Fibroblast of lung (primary cell): ENCODE results near the gene OPRD1. TPM values are rescaled to one million over a fixed set of nuclear protein-coding genes. Genes with fewer than 3 reads are reported as not detected.

ENCODE experiments used
- DNase-seq, 2 donors: peaks; one replicate each; pipeline versions ENCODE4 v3.0.0 to v3.0.0-alpha.2; 2010; ENCODE audit warnings: low read depth in 2 of 2
- H2AFZ ChIP-seq: 2 replicates; pipeline ENCODE4 v1.5.1; 2012; ENCODE audit warnings: low read length, control low read depth, inconsistent platforms
- H3K27ac ChIP-seq: 2 replicates; pipeline ENCODE4 v1.5.1; 2011; ENCODE audit warnings: low read length, control low read depth; ENCODE audit not compliant: insufficient read depth
- H3K27me3 ChIP-seq: 2 replicates; pipeline ENCODE4 v1.5.1; 2011; ENCODE audit warnings: mild to moderate bottlenecking, low read length; ENCODE audit not compliant: control insufficient read depth, insufficient read depth
- H3K36me3 ChIP-seq: 2 replicates; pipeline ENCODE4 v1.5.1; 2011; ENCODE audit warnings: low read length; ENCODE audit not compliant: control insufficient read depth, insufficient read depth
- H3K4me1 ChIP-seq: 2 replicates; pipeline ENCODE4 v1.5.1; 2011; ENCODE audit warnings: low read length; ENCODE audit not compliant: control insufficient read depth, insufficient read depth; ENCODE audit errors: extremely low read depth
- H3K4me2 ChIP-seq: 2 replicates; pipeline ENCODE4 v1.5.1; 2011; ENCODE audit warnings: low read length, control low read depth; ENCODE audit not compliant: insufficient read depth; ENCODE audit errors: extremely low read depth
- H3K4me3 ChIP-seq, 4 experiments: fragments of 200-600 bp in 1 of 4; sonication (generic) in 1 of 4; replicated peaks in 1 of 4; 2 replicates each; pipeline ENCODE4 v1.5.1; 2011 to 2016; ENCODE audit warnings: low read length in 4 of 4, low read depth in 3 of 4, mild to moderate bottlenecking in 3 of 4, control low read depth in 2 of 4, inconsistent platforms in 1 of 4, mixed read lengths in 1 of 4; ENCODE audit not compliant: insufficient read depth in 1 of 4; ENCODE audit errors: control extremely low read depth in 1 of 4
- H3K79me2 ChIP-seq: 2 replicates; pipeline ENCODE4 v1.5.1; 2012; ENCODE audit warnings: mild to moderate bottlenecking, low read length, inconsistent platforms; ENCODE audit not compliant: control insufficient read depth, insufficient read depth
- H3K9ac ChIP-seq: 2 replicates; pipeline ENCODE4 v1.5.1; 2011; ENCODE audit warnings: mild to moderate bottlenecking, low read length, control low read depth; ENCODE audit not compliant: insufficient read depth
- H3K9me3 ChIP-seq: 2 replicates; pipeline ENCODE4 v1.5.1; 2012; ENCODE audit warnings: low read depth, low read length; ENCODE audit not compliant: control insufficient read depth, insufficient read depth
- H4K20me1 ChIP-seq: 2 replicates; pipeline ENCODE4 v1.5.1; 2011; ENCODE audit warnings: low read length; ENCODE audit not compliant: control insufficient read depth, insufficient read depth; ENCODE audit errors: extremely low read depth
- EZH2 ChIP-seq: IDR thresholded peaks from 2 replicates; pipeline ENCODE4 v1.5.1; 2012; ENCODE audit warnings: low read length, control low read depth, mild to moderate bottlenecking; ENCODE audit errors: missing control alignments
- polyA plus RNA-seq, 2 donors: library from polyadenylated mRNA; depleted of rRNA in 1 of 2; stranded (reverse) in 1 of 2; unstranded in 1 of 2; fragments of >200 nt; gene quantifications; 2 replicates each; pipeline ENCODE4 v1.2.1, GENCODE V29; 2011 to 2012; ENCODE audit warnings: missing spikeins in 1 of 2
- total RNA-seq: library from RNA; depleted of rRNA; stranded (reverse); fragments of >200 nt; gene quantifications from 2 replicates; pipeline ENCODE4 v1.2.1, GENCODE V29; 2014
- TF ChIP-seq, protein P1 (sequence below), 2 donors: IDR thresholded peaks in 1 of 2; conservative IDR thresholded peaks in 1 of 2; 1 replicate in 1 of 2; 2 replicates in 1 of 2; pipeline ENCODE4 v1.5.1; 2011 to 2012; ENCODE audit warnings: low read length in 2 of 2, control low read depth in 1 of 2, inconsistent platforms in 1 of 2, low read depth in 1 of 2, mild to moderate bottlenecking in 1 of 2

OPRD1 gene
- total and polyA plus RNA-seq, 2 donors (not counting 1 experiment from before 2014, with no cell fraction given): under 0.01 to 0.01 TPM

DNA sequence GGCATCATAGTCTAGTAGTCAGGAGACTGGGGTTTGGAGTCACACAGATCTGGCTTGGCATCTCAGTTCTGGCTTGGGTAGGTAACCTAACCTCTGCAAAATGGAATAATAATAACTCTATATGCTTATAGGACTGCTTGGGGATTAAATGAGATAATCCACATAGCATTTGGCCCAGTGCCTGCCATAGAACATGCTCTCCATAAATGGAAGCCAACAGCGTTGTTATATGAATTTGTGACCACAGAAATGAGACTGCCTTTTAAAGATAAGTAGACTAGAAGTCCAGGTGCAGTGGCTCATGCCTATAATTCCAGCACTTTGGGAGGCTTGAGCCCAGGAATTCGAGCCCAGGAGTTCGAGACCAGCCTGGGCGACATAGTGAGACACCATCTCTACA lies 4.0 kb upstream of the OPRD1 start:
- Histone ChIP-seq H3K79me2 (no peaks in the 10 kb centered on the region), H3K4me1 (no peaks in the 10 kb centered on the region), H3K9ac (no peak overlapping the region), H4K20me1 (no peaks in the 10 kb centered on the region), H3K9me3 (no peaks in the 10 kb centered on the region), H3K27ac (no peak overlapping the region), H3K27me3 (peaks cover 14% of the 10 kb centered on the region), H3K36me3 (no peaks in the 10 kb centered on the region), H3K4me3 (no peak overlapping the region), H3K4me2 (no peak overlapping the region), H2AFZ (no peak overlapping the region)
- DNase-seq: no peak
- TF ChIP-seq, protein P1, sequence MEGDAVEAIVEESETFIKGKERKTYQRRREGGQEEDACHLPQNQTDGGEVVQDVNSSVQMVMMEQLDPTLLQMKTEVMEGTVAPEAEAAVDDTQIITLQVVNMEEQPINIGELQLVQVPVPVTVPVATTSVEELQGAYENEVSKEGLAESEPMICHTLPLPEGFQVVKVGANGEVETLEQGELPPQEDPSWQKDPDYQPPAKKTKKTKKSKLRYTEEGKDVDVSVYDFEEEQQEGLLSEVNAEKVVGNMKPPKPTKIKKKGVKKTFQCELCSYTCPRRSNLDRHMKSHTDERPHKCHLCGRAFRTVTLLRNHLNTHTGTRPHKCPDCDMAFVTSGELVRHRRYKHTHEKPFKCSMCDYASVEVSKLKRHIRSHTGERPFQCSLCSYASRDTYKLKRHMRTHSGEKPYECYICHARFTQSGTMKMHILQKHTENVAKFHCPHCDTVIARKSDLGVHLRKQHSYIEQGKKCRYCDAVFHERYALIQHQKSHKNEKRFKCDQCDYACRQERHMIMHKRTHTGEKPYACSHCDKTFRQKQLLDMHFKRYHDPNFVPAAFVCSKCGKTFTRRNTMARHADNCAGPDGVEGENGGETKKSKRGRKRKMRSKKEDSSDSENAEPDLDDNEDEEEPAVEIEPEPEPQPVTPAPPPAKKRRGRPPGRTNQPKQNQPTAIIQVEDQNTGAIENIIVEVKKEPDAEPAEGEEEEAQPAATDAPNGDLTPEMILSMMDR (conservative IDR thresholded peaks at IDR 0.05 in 1 of 2, IDR thresholded peaks at IDR 0.05 in 1 of 2; ENCODE audit: low read depth in 1 of 2, low read length in 2 of 2): no peak

GRCh38 chr1:28811369-28811765 lies 603 bp upstream of the OPRD1 start:
- Histone ChIP-seq H3K4me2 (no peak overlapping the region), H3K27me3 (peaks cover 27% of the 10 kb centered on the region), H3K4me1 (no peaks in the 10 kb centered on the region), H3K9ac (no peak overlapping the region), H3K9me3 (no peaks in the 10 kb centered on the region), H2AFZ (no peak overlapping the region), H3K4me3 (no peak overlapping the region), H3K79me2 (no peaks in the 10 kb centered on the region), H3K27ac (no peak overlapping the region), H4K20me1 (no peaks in the 10 kb centered on the region), H3K36me3 (no peaks in the 10 kb centered on the region)
- TF ChIP-seq, protein P1 (conservative IDR thresholded peaks at IDR 0.05 in 1 of 2, IDR thresholded peaks at IDR 0.05 in 1 of 2; ENCODE audit: low read depth in 1 of 2, low read length in 2 of 2): no peak
- TF ChIP-seq EZH2: no peak
- DNase-seq: no peak

DNA sequence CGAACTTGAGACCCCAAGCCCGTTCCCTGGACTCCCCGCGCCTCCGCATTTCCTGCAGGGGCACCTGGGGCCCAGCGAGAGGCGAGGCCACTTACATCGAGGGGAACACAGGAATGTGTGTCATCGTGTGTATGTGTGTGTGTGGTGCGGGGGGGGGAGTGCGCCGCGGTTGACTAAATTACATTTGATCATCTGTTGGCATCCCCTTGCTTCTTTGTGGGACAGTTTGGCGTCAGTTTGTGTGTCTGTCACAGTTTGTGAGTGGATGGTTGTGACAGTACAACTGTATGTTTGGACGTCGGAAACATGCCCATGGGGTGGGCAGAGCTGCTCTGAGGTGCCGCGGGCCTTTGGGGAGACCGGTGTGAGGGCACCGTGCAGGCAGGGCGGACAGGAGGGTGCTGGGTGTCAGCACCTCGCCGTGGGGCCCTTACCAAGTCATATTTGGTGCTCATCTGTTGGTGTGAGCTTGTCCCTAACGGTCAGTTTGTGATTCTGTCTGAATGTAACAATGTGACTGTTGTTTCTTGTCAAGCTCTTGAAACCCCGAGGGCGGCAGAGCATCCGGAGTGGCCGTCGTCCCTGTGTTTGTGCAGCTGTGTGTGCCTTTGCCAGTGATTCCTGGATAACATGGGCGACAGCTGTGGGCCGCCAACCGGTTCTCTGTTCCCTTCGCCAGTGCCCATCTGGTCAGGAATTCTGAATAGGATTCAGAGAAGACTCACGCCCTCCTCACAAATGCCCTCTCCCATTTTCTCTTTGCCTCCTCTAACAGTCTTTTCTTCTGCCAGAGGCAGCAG lies 899 bp downstream of the OPRD1 start:
- H3K9ac ChIP-seq: no peak overlapping the region
- no peaks in the 10 kb centered on the region for H3K36me3 ChIP-seq
- H2AFZ ChIP-seq: no peak overlapping the region
- no peaks in the 10 kb centered on the region for H3K79me2 ChIP-seq
- no peak overlapping the region for H3K27ac ChIP-seq
- no peak overlapping the region for H3K4me2 ChIP-seq
- H3K27me3 ChIP-seq: peaks cover 27% of the 10 kb centered on the region
- no peak for DNase-seq
- no peaks in the 10 kb centered on the region for H4K20me1 ChIP-seq
- H3K4me1 ChIP-seq: no peaks in the 10 kb centered on the region
- H3K9me3 ChIP-seq: no peaks in the 10 kb centered on the region
- peak; percentile 69 for TF ChIP-seq EZH2
- TF ChIP-seq, protein P1 (conservative IDR thresholded peaks at IDR 0.05 in 1 of 2, IDR thresholded peaks at IDR 0.05 in 1 of 2; ENCODE audit: low read depth in 1 of 2, low read length in 2 of 2): no peak
- no peak overlapping the region for H3K4me3 ChIP-seq
